Naive thymus-derived CD8-positive, alpha-beta T cell (primary cell): ENCODE data around the gene MTF2. TPM values are rescaled to one million over a fixed set of nuclear protein-coding genes. Genes with fewer than 3 reads are reported as not detected.
A peak's percentile ranks its signal among the peaks of the same experiment; 100 is the strongest.
"Not testable (repeated sequence)": the region's sequence is repeated elsewhere in the genome, so short reads cannot be mapped to it uniquely, and the experiment has no call there.

Source experiments
- ATAC-seq, 2 donors: fragments of 150-1000 bp; cut with Tn5 transposase in 1 of 2; sonication (Bioruptor Pico), chemical (Tn5 transposase) in 1 of 2; 1 replicate in 1 of 2; 2 replicates in 1 of 2; pipeline ENCODE4 v1.10.0; 2021; ENCODE audit warnings: mild to moderate bottlenecking in 2 of 2, moderate library complexity in 2 of 2
- POLR2A ChIA-PET: fragments of 350-600 bp; sonication (Branson Sonifier 250); formaldehyde crosslinking; loops from one replicate; lab custom pipeline; 2021; ENCODE audit warnings: antibody characterized with exemption; lab: Charles Lee
- DNase-seq, 10 donors: peaks; one replicate each; pipeline versions ENCODE4 v3.0.0 to v3.0.0-alpha.2; 2020 to 2022
- H3K27ac Mint-ChIP-seq, 10 donors: one replicate each; pipeline ENCODE4 v1.8.0; 2020 to 2022; ENCODE audit warnings: mild to moderate bottlenecking in 10 of 10, mixed read lengths in 10 of 10, moderate library complexity in 4 of 10, inconsistent platforms in 1 of 10
- H3K27me3 Mint-ChIP-seq, 5 donors: one replicate each; pipeline ENCODE4 v1.8.0; 2021 to 2022; ENCODE audit warnings: mixed read lengths in 5 of 5
- H3K36me3 Mint-ChIP-seq, 3 donors: one replicate each; pipeline ENCODE4 v1.8.0; 2020 to 2022; ENCODE audit warnings: mixed read lengths in 3 of 3, mild to moderate bottlenecking in 2 of 3, inconsistent platforms in 1 of 3
- H3K4me1 Mint-ChIP-seq, 4 donors: one replicate each; pipeline ENCODE4 v1.8.0; 2021 to 2022; ENCODE audit warnings: mixed read lengths in 4 of 4
- H3K4me3 Mint-ChIP-seq, 10 donors: one replicate each; pipeline ENCODE4 v1.8.0; 2020 to 2022; ENCODE audit warnings: mild to moderate bottlenecking in 10 of 10, mixed read lengths in 10 of 10, moderate library complexity in 6 of 10, inconsistent platforms in 1 of 10
- H3K9me3 Mint-ChIP-seq, 9 donors: one replicate each; pipeline ENCODE4 v1.8.0; 2020 to 2022; ENCODE audit warnings: mixed read lengths in 9 of 9, mild to moderate bottlenecking in 3 of 9, inconsistent platforms in 1 of 9, moderate library complexity in 1 of 9
- polyA plus RNA-seq, 3 donors: library from polyadenylated mRNA; unstranded; fragments of 300-500 nt; fragmentation: Illumina TruSeq; gene quantifications; one replicate each; pipeline ENCODE4 v1.2.3, GENCODE V29; 2021
- total RNA-seq, 8 experiments: library from RNA in 2 of 8; stranded (reverse) in 2 of 8; gene quantifications; one replicate each; pipeline ENCODE4 v1.2.3 and lab custom pipeline; 2021 to 2026

The MTF2 gene
- total and polyA plus RNA-seq, 5 experiments from 2014 or later: 43.7 to 67.7 (median 53.0) TPM

GRCh38 chr1:93150729-93151128 lies 71.6 kb downstream of the MTF2 start:
- POLR2A ChIA-PET: no interaction called here
- DNase-seq: no peak
- Mint-ChIP-seq H3K9me3 (no peaks in the 10 kb centered on the region), H3K4me3 (no peak overlapping the region), H3K27ac (peak overlapping the region in 8 of 10 donors; percentile 1 to 59 (median 48)), H3K36me3 (peaks cover 0 to 64% (median 14%) of the 10 kb centered on the region in 3 donors), H3K4me1 (peaks cover 5 to 10% (median 7%) of the 10 kb centered on the region in 4 donors), H3K27me3 (no peaks in the 10 kb centered on the region)
- no peak for ATAC-seq

GRCh38 chr1:93151474-93151873 lies 72.4 kb downstream of the MTF2 start:
- Mint-ChIP-seq H3K4me1 (peaks cover 5 to 10% (median 9%) of the 10 kb centered on the region in 4 donors), H3K9me3 (no peaks in the 10 kb centered on the region), H3K27me3 (no peaks in the 10 kb centered on the region), H3K4me3 (no peak overlapping the region), H3K36me3 (peaks cover 0 to 68% (median 16%) of the 10 kb centered on the region in 3 donors), H3K27ac (peak overlapping the region in 3 of 10 donors; percentile 7 to 51 (median 43))
- POLR2A ChIA-PET: no interaction called here
- no peak for ATAC-seq
- no peak for DNase-seq

DNA sequence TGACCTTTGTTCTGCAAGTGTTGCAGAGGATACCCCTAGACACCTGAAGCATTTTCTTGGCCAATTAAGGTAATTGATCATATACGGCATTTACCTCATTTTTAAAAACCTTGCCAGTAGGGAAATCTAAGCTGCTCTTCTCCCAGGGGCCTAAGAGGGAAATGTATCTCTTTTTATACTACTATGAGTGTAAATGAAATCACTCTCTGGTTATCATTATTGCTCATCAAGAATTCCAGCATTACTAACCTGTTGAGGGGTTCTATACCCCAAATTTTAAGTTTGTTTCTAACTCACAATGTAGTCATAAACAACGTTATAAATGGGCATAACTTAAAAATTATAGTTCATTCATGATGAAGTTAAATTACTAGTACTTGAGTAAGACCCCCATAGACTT lies 73.8 kb downstream of the MTF2 start:
- H3K27me3 Mint-ChIP-seq: no peaks in the 10 kb centered on the region
- H3K4me1 Mint-ChIP-seq: peaks cover 5 to 10% (median 9%) of the 10 kb centered on the region in 4 donors
- H3K36me3 Mint-ChIP-seq: peaks cover 0 to 78% (median 19%) of the 10 kb centered on the region in 3 donors
- peak overlapping the region in 1 of 10 donors; percentile 13 for H3K27ac Mint-ChIP-seq
- DNase-seq: no peak
- H3K4me3 Mint-ChIP-seq: no peak overlapping the region
- POLR2A ChIA-PET: no interaction called here
- ATAC-seq: no peak
- H3K9me3 Mint-ChIP-seq: no peaks in the 10 kb centered on the region

DNA sequence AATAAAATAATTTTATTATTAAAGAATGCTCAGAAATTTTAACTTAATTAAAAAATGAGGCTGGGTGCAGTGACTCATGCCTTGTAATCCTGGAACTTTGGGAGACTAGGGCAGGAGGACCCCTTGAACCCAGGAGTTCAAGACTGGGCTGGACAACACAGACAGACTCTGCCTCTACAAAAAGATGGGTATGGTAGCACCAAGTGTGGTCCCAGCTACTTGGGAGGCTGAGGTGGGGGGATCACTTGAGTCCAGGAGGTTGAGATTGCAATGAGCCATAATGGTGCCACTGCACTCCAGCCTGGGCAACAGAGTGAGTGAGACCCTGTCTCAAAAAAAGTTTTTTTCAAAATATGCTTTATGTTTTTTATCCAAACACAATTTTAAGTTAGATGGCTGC lies 75.8 kb downstream of the MTF2 start:
- POLR2A ChIA-PET: interaction anchor here (0.7 kb wide), 1 partner anchor 31 kb away, joined by 5 read pairs; no protein-coding TSS in a partner anchor
- Mint-ChIP-seq H3K36me3 (peaks cover 6 to 80% (median 29%) of the 10 kb centered on the region in 3 donors), H3K4me1 (peaks cover 5 to 13% (median 7%) of the 10 kb centered on the region in 4 donors), H3K9me3 (no peaks in the 10 kb centered on the region), H3K4me3 (no peak overlapping the region), H3K27ac (peak overlapping the region in 2 of 10 donors; percentile 33 to 51), H3K27me3 (no peaks in the 10 kb centered on the region)
- DNase-seq: no peak
- no peak for ATAC-seq

GRCh38 chr1:93155335-93155734 lies 76.3 kb downstream of the MTF2 start:
- POLR2A ChIA-PET: interaction anchor here (0.7 kb wide), 1 partner anchor 31 kb away, joined by 5 read pairs; no protein-coding TSS in a partner anchor
- Mint-ChIP-seq H3K27me3 (no peaks in the 10 kb centered on the region), H3K9me3 (no peaks in the 10 kb centered on the region), H3K36me3 (peaks cover 6 to 80% (median 26%) of the 10 kb centered on the region in 3 donors), H3K4me1 (peaks cover 5 to 13% (median 8%) of the 10 kb centered on the region in 4 donors), H3K27ac (peak overlapping the region in 7 of 10 donors; percentile 26 to 72 (median 61)), H3K4me3 (no peak overlapping the region)
- ATAC-seq (no peak), DNase-seq (no peak)

- DNase-seq (no peak), ATAC-seq (no peak)
- POLR2A ChIA-PET: no interaction called here
- H3K4me1 Mint-ChIP-seq: peaks cover 5 to 30% (median 24%) of the 10 kb centered on the region in 4 donors
- H3K4me3 Mint-ChIP-seq: no peak overlapping the region
- no peak overlapping the region for H3K27ac Mint-ChIP-seq
- peaks cover 6 to 66% (median 32%) of the 10 kb centered on the region in 3 donors for H3K36me3 Mint-ChIP-seq
- H3K27me3 Mint-ChIP-seq: no peaks in the 10 kb centered on the region
- no peaks in the 10 kb centered on the region for H3K9me3 Mint-ChIP-seq
Measured at GRCh38 chr1:93159337-93159736, 80.3 kb downstream of the MTF2 start.

- DNase-seq, POLR2A ChIA-PET: not testable (repeated sequence)
Measured at GRCh38 chr1:93163314-93163713, 84.2 kb downstream of the MTF2 start.

GRCh38 chr1:93164816-93165215 lies 85.7 kb downstream of the MTF2 start:
- POLR2A ChIA-PET: interaction anchor here (0.6 kb wide), 2 partner anchors 10 to 41 kb away, joined by 3 to 5 read pairs; no protein-coding TSS in a partner anchor
- Mint-ChIP-seq H3K27me3 (no peaks in the 10 kb centered on the region), H3K27ac (peak overlapping the region in 4 of 10 donors; percentile 3 to 76 (median 46))

More at GRCh38 chr1:93163314-93163713, 84.2 kb downstream of the MTF2 start:
- Mint-ChIP-seq H3K9me3 (peaks cover 0 to 26% (median 0%) of the 10 kb centered on the region in 9 donors), H3K4me1 (peaks cover 22 to 48% (median 41%) of the 10 kb centered on the region in 4 donors), H3K36me3 (peaks cover 15 to 49% (median 32%) of the 10 kb centered on the region in 3 donors)
- not testable (repeated sequence) for H3K4me3 Mint-ChIP-seq, ATAC-seq, H3K27me3 Mint-ChIP-seq, H3K27ac Mint-ChIP-seq

GRCh38 chr1:93165895-93166294 lies 86.8 kb downstream of the MTF2 start:
- H3K4me3 Mint-ChIP-seq, H3K27me3 Mint-ChIP-seq, DNase-seq, ATAC-seq, POLR2A ChIA-PET: not testable (repeated sequence)
- H3K27ac Mint-ChIP-seq: peak overlapping the region in 3 of 10 donors; percentile 6 to 58 (median 39)
- peaks cover 0 to 26% (median 3%) of the 10 kb centered on the region in 9 donors for H3K9me3 Mint-ChIP-seq
- H3K4me1 Mint-ChIP-seq: peaks cover 32 to 62% (median 58%) of the 10 kb centered on the region in 4 donors
- peaks cover 9 to 42% (median 29%) of the 10 kb centered on the region in 3 donors for H3K36me3 Mint-ChIP-seq

More at GRCh38 chr1:93164816-93165215, 85.7 kb downstream of the MTF2 start:
- peaks cover 9 to 47% (median 29%) of the 10 kb centered on the region in 3 donors for H3K36me3 Mint-ChIP-seq
- peaks cover 0 to 26% (median 0%) of the 10 kb centered on the region in 9 donors for H3K9me3 Mint-ChIP-seq
- H3K4me1 Mint-ChIP-seq: peaks cover 29 to 60% (median 54%) of the 10 kb centered on the region in 4 donors
- no peak for DNase-seq
- ATAC-seq: no peak
- no peak overlapping the region for H3K4me3 Mint-ChIP-seq

DNA sequence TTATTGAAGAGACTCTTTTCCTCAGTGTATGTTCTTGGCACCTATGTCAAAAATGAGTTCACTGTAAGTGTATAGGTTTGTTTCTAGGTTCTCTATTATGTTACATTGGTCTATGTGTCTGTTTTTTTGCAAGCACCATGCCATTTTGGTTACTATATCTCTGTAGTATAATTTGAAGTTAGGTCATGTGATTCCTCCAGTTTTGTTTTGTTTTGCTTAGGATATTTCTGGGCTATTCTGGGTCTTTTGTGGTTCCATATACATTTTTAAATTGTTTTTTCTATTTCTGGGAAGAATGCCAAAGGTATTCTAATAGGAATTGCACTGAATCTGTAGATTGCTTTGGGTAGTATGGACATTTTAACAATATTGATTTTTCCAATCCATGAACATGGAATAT lies 87.9 kb downstream of the MTF2 start:
- H3K4me3 Mint-ChIP-seq: no peak overlapping the region
- H3K9me3 Mint-ChIP-seq: peaks cover 0 to 26% (median 3%) of the 10 kb centered on the region in 9 donors
- DNase-seq (no peak), ATAC-seq (no peak)
- H3K36me3 Mint-ChIP-seq: peaks cover 9 to 37% (median 22%) of the 10 kb centered on the region in 3 donors
- peaks cover 40 to 62% (median 59%) of the 10 kb centered on the region in 4 donors for H3K4me1 Mint-ChIP-seq
- POLR2A ChIA-PET: no interaction called here
- H3K27ac Mint-ChIP-seq: peak overlapping the region in 1 of 10 donors; percentile 58
- no peaks in the 10 kb centered on the region for H3K27me3 Mint-ChIP-seq

DNA sequence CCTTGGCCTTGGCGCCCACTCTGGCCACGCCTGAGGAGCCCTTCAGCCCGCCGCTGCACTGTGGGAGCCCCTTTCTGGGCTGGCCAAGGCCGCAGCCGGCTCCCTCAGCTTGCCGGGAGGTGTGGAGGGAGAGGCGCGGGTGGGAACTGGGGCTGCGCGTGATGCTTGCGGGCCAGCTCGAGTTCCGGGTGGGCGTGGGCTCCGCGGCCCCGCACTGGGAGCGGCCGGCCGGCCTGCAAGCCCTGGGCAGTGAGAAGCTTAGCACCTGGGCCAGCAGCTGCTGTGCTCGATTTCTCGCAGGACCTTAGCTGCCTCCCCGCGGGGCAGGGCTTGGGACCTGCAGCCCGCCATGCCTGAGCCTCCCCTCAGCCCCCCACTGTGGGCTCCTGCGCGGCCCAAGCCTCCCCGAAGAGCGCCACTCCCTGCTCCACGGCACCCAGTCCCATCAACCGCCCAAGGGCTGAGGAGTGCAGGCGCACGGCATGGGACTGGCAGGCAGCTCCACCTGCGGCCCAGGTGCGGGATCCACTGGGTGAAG lies 91.1 kb downstream of the MTF2 start:
- not testable (repeated sequence) for H3K27me3 Mint-ChIP-seq, ATAC-seq, DNase-seq
- Mint-ChIP-seq H3K36me3 (peaks cover 9 to 44% (median 28%) of the 10 kb centered on the region in 3 donors), H3K4me3 (peak overlapping the region in 2 of 10 donors; percentile 71 to 84), H3K9me3 (peaks cover 0 to 26% (median 3%) of the 10 kb centered on the region in 9 donors), H3K27ac (peak overlapping the region in 1 of 10 donors; percentile 85), H3K4me1 (peaks cover 47 to 73% (median 70%) of the 10 kb centered on the region in 4 donors)
- POLR2A ChIA-PET: interaction anchor here (0.9 kb wide), 1 partner anchor 11 kb away, joined by 5 read pairs; no protein-coding TSS in a partner anchor

DNA sequence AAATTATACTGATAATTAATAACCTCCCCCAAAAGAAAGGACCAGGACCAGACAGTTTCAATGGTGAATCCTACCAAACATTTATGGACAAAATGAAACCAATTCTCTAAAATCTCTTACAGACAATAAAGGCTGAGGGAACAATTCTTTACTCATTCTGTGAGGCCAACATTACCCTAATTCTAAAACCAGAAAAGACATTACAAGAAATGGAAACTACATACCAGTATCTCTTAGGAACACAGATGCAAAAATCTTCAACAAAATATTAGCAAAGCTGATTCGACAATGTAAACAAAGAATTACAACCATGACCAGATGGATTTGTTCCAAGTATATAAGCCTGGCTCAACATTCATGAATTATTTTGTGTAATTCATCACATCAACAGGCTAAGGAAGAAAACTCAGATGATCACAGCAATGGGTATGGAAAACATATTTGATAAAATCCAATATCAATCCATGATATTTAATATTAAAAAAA lies 92.5 kb downstream of the MTF2 start:
- no peak for ATAC-seq
- no peaks in the 10 kb centered on the region for H3K27me3 Mint-ChIP-seq
- peak overlapping the region in 8 of 10 donors; percentile 2 to 89 (median 70) for H3K27ac Mint-ChIP-seq
- peaks cover 9 to 53% (median 20%) of the 10 kb centered on the region in 3 donors for H3K36me3 Mint-ChIP-seq
- peaks cover 41 to 76% (median 72%) of the 10 kb centered on the region in 4 donors for H3K4me1 Mint-ChIP-seq
- peaks cover 0 to 15% (median 3%) of the 10 kb centered on the region in 9 donors for H3K9me3 Mint-ChIP-seq
- DNase-seq: no peak
- POLR2A ChIA-PET: no interaction called here
- H3K4me3 Mint-ChIP-seq: peak overlapping the region; percentile 71 to 94 (median 82)
